Measurements from ENCODE around the gene KLRB1. TPM values are rescaled to one million over a fixed set of nuclear protein-coding genes. Genes with fewer than 3 reads are reported as not detected.

Gene KLRB1
- total RNA-seq, 1 experiment from 2014 or later = not detected

Other genes starting within 250 kb of the KLRB1 start
- 2.8 and 3.4 TPM in 2 replicates for gene CLEC2D, start 61.8 kb upstream of the KLRB1 start, total RNA-seq (2014; rRNA removed; shearing (Covaris generic))
- gene CLECL1, start 125.2 kb upstream of the KLRB1 start, total RNA-seq (2014; rRNA removed; shearing (Covaris generic)) = not detected in 2 replicates
- not detected in 2 replicates for gene CD69, start 153.0 kb upstream of the KLRB1 start, total RNA-seq (2014; rRNA removed; shearing (Covaris generic))
- gene KLRF1, start 219.6 kb upstream of the KLRB1 start, total RNA-seq (2014; rRNA removed; shearing (Covaris generic)) = not detected in 2 replicates

All from RPMI7951 (cell line).